PC-9 (cell line): ENCODE measurements around the gene INPP5A.

Experiments
- EZH2 ChIP-seq: fragments of 200-600 bp; sonication (generic); IDR thresholded peaks from 2 replicates; pipeline ENCODE4 v1.8.0; 2017; ENCODE audit warnings: antibody characterized with exemption, low read depth
- TF ChIP-seq, protein P1 (sequence below): fragments of 200-600 bp; sonication (generic); conservative IDR thresholded peaks from 2 replicates; pipeline ENCODE4 v1.6.1; 2017; ENCODE audit warnings: mixed run types, antibody characterized with exemption, mild to moderate bottlenecking, moderate library complexity

DNA sequence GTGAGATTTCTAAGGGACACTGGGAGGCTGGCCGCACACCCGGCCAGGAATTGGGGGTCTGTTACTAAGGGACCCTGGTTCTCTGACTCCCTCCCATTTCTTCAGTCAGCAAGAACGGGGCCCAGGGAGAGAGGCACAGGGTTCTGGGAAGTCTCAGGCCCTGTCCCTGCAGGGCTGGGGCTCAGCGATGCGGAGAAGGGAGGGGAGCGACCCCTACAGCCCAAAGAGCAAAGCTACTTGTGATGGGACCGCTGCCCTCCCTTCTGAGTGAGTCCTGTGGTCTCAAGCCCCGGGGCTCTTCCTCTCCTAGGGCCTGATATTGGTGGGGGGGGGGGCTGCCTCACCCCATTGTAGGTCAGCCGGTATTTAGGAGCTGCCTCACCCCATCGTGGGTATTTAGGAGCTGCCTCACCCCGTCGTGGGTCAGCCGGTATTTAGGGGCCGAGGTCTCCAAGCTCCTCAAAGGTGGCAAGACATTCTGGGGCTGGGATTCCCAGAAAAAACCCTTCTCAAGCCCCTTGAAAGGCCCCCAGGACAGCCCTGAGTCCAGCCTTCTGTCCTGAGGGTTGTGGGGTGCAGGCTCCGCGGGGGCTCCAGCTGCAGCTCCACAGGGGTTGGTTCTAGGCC lies 265.2 kb downstream of the INPP5A start:
- TF ChIP-seq EZH2, result no peak
- TF ChIP-seq, protein P1, sequence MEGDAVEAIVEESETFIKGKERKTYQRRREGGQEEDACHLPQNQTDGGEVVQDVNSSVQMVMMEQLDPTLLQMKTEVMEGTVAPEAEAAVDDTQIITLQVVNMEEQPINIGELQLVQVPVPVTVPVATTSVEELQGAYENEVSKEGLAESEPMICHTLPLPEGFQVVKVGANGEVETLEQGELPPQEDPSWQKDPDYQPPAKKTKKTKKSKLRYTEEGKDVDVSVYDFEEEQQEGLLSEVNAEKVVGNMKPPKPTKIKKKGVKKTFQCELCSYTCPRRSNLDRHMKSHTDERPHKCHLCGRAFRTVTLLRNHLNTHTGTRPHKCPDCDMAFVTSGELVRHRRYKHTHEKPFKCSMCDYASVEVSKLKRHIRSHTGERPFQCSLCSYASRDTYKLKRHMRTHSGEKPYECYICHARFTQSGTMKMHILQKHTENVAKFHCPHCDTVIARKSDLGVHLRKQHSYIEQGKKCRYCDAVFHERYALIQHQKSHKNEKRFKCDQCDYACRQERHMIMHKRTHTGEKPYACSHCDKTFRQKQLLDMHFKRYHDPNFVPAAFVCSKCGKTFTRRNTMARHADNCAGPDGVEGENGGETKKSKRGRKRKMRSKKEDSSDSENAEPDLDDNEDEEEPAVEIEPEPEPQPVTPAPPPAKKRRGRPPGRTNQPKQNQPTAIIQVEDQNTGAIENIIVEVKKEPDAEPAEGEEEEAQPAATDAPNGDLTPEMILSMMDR, result no peak
